ENCODE results near the gene GATA3. TPM values are rescaled to one million over a fixed set of nuclear protein-coding genes. Genes with fewer than 3 reads are reported as not detected.

The GATA3 gene
- total and polyA plus RNA-seq, 9 of the 15 experiments (the other 6 are each of a cell fraction or from before 2014, with no cell fraction given), result 0.01 to 0.24 (median 0.09) TPM; not detected in 6

- H3K9me3 ChIP-seq (replicated peaks; ENCODE audit: control insufficient read depth, insufficient read depth, low read depth, low read length), result no peaks in the 10 kb centered on the region
- H3K4me3 ChIP-seq, result no peak overlapping the region
- H2AFZ ChIP-seq (ENCODE audit: low read depth, low read length), result no peak overlapping the region
- no TSS peak for BruUV-seq (replicated peaks)
- H3K4me2 ChIP-seq (ENCODE audit: insufficient read depth, low read length), result no peak overlapping the region
- peaks cover 39 to 51% of the 10 kb centered on the region in 2 experiments; a peak in 4 of 5 replicates for H3K27me3 ChIP-seq (ENCODE audit: control insufficient read depth in 2 of 2, insufficient read depth in 2 of 2, low read length in 2 of 2)
- no peaks in the 10 kb centered on the region for H4K20me1 ChIP-seq (replicated peaks; ENCODE audit: control insufficient read depth, insufficient read depth, low read length)
- no peak for ATAC-seq
- intact Hi-C loops (cut with micrococcal nuclease) (loop anchor here (5.0 kb wide), 1 partner anchor 1261 kb away; no protein-coding TSS in a partner anchor), in situ Hi-C loops (cut with MboI) (no loop called here)
- CTCF ChIA-PET (ENCODE audit: low intra/inter-chr PET ratio), result no interaction called here
- no peak for TF ChIP-seq PCBP2 (IDR thresholded peaks at IDR 0.05; ENCODE audit: low read depth, low read length, poor library complexity, severe bottlenecking)
- TF ChIP-seq DEAF1 (CRISPR knock-in tag; IDR thresholded peaks at IDR 0.05), result no peak
- no peak for TF ChIP-seq OTX1 (CRISPR knock-in tag; IDR thresholded peaks at IDR 0.05)
- WGBS (ENCODE audit: insufficient coverage, low coverage, missing lambda C conversion rate), result 6% methylated on average over 17 of the region's 18 CpGs
- H3K27ac ChIP-seq (ENCODE audit: extremely low read depth, low read depth, low read length), result no peak overlapping the region
- FAIRE-seq, result no peak
- no peaks in the 10 kb centered on the region for H3K9me1 ChIP-seq (ENCODE audit: control insufficient read depth, insufficient read depth, low read length)
- POLR2A ChIA-PET, result interaction anchor here (0.6 kb wide), 1 partner anchor 22 kb away, joined by 3 read pairs; no protein-coding TSS in a partner anchor
- H3K36me3 ChIP-seq (ENCODE audit: control insufficient read depth, insufficient read depth, low read length), result no peaks in the 10 kb centered on the region
- peaks cover 0 to 15% of the 10 kb centered on the region in 2 experiments; a peak in 1 of 5 replicates for H3K4me1 ChIP-seq (replicated peaks in 1 of 2; ENCODE audit: control insufficient read depth in 2 of 2, insufficient read depth in 2 of 2, low read length in 2 of 2)
- no peaks in the 10 kb centered on the region for H3K79me2 ChIP-seq (ENCODE audit: control insufficient read depth, insufficient read depth, low read length)
- DNase-seq (ENCODE audit: extremely low read depth in 1 of 4, low spot score in 3 of 4), result no peak
- H3K9ac ChIP-seq (ENCODE audit: insufficient read depth in 1 of 2, low read depth in 2 of 2, low read length in 2 of 2), result no peak overlapping the region
These were observed 17.8 kb upstream of the GATA3 start for GRCh38 chr10:8036506-8037198.
